T follicular helper cell (primary cell): ENCODE results near the gene GBX1.
A peak's percentile ranks its signal among the peaks of the same experiment; 100 is the strongest.

Experiments
- DNase-seq: peaks from one replicate; pipeline ENCODE4 v3.0.0-alpha.2; 2020; ENCODE audit warnings: low read depth

GBX1 gene

DNA sequence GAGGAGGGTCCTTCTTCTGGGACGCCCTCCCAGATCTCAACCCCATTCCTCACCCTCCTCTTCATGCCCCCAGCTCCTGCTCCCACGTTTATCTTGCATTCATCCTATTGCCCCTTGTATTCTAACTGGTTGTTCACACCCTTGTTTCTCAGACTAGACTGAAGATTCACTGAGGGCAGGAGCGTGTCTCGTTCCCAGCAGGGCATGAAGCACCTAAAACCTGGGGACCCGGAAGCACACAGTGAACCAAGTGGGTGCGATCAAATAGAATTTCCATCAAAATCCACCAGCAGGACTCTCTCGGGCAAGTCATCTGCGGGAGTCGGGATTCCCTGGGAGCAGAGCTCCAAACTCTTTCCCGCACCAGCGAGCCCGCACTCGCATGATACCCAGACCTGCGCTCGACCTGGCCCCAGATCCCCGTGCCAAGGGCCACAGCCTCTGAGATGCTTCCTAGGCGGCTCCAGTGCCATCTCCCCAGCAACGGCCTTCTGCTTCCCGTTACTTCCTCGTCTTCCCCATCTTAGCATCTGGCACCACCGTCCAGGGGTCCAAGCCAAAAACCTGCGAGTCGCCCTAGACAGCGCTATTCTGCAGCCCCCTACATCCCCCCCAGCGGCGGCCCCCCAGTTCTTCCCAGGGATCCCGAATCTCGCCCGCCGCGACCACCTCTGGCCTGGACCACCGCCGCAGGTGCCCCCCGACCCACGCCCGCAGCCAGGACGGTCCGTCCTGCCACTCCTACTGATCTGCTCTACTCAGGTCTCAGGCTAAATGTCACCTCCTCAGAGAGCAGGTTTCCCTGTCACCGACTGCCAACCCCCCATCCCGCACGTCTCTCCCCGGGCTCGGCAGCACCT is 6.1 kb upstream of the GBX1 start:
- no peak for DNase-seq

DNA sequence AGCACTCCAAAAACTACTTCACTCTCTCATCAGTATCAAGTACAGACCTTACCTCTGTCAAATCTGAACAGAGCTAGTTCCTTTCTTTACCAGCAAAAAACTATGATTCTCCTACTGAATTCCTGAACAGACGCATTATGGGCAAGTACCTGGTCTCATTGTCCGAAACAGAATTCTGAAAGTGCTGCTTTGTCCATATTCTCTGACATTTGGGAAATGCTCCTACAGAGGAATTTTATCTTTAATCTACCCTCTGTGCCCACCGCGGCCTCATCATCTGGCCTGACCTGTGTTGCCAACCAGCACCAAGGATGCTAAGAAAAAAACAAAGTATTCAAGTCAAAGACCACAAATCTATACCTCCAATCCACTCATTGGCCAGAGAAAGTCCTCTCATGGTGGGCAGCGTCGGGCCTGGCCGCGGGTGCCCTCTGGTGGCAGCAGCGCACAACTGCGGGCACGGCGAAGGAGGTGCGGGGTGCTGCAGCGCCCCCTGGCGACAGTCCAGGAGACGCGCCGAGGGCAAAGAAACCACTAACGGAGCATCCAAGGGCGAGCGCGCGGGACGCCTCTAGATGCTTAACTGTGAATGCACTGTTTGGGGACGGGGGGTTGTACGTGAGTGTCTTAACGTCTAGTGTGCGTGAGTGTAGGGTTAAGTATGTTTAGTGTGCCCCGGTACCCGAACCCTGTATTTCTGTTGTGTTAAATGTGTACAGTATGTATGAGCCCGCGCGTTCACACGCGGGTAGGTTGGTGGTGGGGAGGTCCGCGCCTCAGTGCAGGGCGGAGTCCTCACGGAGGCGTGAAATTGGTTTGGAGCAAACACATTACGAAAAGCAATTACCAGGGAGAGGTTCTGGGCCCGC is 5.0 kb upstream of the GBX1 start:
- peak; percentile 63 for DNase-seq

DNA sequence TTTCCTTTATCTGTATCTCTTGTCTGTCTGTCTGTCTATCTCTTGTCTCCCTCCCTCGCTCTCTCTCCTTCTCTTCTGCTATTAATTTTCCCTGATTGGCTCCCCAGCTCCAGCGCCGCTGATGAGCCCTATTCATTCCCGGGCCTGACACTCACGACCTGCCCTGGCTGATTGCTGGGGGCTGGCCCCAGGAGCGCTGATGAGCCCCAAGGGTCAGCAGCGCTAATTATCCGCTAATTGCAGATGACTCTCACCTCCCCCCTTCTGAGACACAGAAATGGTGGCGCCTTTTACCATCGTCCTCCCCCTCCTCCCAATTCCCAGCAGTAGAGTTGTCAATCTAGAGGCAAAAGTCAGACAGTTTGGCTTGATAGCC is 1.3 kb upstream of the GBX1 start:
- no peak for DNase-seq

DNA sequence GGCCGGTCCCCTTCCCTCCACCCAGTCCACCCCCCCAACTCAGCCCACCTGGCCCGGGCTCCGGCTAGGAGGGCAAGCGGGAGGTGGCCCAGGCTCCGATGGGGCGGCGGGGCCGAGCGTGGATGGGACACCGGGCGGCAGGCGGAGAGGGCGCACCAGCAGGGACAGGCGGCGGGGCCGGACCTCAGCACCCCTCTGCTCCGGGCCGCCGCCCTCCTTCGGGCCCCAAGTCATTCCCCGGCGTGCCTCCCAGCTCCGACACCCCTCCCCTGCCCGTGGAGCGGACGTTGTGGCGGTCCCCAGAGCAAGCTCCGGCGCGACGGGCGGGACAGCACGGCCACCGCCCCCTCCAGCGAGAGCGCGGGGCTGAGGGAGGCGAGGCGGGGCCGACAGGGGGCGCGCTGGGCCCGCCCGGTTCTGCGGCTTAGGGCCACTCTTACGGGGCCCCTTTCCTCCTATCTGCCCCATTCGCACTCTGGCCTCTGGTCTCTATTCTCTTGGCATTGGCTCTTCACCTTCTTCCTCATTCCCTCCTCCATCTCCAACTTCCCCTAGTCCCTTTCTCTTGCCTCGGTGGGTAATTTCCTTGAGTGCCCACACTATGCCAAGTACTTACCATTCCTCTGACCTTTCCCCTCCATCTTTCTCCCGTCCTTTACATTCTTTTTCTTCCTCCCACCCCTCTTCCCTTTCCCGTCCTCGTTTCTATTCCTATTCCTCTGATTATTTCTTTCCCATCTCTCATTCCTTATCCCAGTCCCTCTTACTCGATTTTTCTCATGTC is 701 bp upstream of the GBX1 start:
- peak; percentile 35 for DNase-seq

DNA sequence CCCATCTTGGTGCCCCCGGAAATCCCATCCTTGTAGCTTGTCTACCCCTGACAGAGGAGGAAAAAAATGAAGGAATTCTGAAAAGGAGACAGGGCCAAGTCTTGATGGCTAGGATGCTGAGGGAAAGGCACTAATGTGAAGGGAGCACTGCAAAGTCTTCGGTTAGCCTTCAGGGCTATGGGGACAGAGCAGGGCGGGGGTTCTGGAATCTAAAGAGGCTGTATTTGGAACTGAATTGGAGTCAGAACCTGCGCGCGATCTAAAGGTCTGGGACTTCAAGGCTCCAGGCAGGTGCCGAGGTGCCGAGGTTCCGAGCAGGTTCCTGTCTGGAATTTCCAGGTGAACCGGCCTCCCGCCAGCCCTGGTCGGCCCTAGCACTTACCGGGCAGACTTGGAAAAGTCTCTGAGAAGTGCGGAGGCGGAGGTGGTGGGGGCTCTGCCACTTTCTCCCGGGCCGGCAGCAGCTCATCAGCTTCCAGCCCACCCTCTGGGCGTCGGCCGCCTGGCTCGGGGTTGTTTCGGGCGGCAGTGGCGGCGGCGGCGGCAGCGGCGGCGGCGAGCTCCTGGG is 781 bp downstream of the GBX1 start:
- DNase-seq: no peak

DNA sequence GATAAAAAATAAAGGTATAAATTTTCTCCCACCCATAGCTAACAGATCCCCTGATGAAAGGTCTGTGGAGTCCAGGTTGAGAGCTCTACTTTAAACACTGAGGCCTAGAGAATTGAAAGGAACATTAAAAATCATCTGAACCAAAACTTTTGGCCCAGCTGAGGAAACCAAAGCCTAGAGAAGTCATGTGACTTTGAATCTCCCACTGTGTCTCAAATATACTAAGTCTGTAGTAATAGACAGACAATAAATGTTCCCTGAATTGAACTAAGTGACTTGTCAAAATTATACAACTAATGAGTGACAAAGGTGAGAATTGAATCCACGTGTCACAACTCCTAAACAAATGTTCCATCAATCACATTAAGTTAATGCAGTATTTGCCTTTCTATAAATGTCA is 5.7 kb downstream of the GBX1 start:
- DNase-seq: no peak

DNA sequence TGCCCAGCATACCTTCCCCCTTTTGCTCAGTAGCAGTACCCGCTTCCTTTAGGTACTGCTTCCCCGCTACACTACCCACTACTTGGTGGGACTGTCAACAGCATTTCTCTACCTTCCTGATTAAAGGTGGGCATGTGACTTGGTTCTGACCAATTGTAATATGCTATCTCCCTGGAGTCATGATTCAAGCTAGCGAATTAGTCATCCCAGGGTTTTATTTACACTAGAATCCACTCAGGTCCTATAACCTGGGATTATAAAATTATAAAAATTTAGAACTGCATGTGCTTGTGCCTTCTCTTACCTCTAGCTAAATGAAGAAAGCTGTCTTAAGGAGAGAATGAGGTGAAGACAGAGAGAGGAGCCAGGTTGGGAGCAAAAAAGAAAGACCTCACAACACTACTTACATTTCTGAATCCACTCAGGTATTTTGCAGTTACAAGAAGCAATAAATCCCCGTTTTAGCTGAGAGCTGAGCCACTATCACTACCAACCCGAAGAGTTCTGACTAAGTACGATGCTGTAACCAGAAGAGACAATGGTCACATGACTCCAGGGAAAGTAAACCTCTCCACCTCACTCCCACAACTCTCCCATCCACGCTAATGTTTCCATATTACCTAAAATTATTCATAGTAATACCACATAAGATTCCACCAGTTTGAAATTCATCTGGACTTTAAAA is 9.7 kb downstream of the GBX1 start:
- no peak for DNase-seq

DNA sequence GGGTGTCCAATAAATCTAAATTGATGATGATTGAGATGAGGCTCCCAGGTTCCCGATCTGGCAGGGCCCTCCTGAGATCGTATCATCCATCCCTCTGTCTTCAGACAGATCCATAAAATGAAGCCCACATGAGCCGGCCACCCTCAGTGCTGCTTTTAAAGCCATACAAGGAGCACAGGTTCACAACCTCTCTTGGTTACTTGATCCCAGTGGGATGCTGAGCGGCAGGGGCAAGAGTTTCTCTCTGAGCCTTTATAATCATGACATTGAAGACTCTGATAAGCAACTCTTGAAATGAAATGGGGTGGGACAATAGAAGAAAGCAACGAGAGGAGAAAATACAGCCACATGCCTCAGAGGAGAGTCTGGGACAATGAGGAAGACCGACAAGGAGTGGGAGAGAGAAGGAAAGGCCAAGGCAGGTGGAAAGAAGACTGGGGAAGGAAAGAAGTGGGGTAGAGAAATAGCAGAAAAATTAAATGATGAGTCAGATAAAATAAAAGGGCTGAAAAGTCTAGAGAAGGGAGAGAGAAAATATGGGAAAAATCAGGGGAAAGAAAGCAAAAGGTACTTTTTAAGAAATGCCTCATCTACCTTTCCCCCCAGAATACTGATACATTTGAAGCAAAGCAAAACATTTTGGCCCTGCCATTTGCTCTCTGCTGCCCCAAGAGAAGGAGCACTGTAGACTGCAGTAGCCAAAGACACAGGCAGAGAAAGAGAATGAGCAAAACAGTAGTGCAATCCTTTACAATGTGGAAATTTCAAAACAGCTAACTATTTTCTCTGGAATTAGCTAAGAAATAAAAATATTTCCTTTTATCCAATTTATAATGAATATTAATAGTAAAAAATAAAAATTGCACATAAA is 14.6 kb downstream of the GBX1 start:
- DNase-seq: no peak

DNA sequence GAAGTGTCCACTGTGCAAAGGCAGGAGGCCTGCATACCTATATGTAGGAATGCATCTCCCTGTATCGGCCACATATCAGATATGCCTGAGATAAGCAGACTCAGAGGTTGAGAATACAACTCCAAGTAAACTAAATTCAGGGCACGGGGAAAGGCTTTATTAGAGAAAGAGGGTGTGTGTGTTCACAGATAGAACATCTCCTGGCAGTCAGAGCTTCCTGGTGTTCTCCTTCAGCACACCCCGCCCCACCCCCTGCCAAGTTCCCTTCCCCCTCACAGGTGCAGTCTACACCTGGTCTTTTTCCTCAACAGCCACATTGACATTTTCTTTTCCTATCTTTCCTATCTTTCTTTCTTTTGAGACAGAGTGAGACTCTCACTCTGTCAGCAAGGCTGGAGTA is 17.1 kb downstream of the GBX1 start:
- DNase-seq: no peak

DNA sequence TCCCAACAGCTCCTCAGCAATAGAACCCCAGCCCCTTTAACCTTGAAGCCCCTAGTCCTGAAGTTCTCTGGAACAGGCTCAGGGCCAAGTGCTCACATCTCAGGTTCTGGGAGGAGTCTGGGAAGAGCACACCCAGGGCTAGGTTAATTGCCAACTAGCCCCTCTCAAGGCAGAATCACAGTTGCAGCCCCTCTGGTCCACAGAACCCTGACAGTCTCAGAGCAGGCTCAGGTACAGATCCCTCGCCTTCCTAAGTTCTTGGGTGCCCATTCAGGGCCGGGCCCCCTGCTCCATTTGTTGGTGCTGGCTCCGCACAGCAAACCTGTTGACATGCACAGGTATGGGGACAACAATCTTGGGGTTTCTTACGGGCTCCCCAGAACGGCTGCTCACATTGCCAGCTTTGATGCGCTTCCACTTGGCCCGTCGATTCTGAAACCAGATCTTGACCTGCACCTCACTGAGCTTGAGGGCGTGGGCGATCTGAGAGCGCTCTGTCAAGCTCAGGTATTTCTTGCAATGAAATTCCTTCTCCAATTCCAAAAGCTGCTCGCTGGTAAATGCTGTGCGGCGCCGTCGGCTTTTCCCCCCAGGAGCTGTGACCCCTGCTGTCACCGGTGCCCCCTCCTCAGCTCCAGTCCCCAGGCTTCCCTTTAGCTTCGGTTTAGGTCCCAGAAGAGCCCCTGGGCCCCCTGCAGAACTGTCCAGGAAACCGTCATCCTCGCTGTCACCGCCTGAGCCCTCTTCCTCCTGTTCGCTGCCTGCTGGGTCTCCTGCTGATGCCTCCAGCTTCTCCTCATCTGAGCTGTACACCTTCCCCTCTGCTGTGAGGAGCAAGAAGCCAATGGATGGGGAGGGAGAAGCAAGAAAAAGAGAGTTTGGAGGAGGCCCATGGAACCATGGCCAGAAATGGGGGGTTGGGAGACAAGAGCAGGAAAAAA is 18.9 kb downstream of the GBX1 start:
- no peak for DNase-seq

DNA sequence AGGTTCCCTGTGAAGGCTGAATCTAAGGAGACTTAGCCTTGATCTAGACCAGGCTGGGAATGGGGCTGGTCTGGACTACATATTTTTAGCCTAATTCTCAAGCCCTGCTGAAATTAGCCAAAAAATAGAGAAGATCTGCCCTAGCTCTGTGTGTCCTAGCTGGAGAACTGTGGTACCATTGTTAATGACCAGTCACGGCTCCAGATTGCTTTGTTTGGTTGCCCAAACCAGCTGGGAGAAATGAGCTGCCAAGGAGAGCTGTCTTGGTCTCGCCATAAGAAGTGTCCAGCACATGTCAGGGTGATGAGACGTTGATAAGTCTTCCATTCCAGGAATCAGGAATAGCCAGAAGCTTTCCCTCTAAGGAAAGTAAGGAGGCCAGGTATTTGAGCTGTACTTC is 20.7 kb downstream of the GBX1 start:
- DNase-seq: no peak

DNA sequence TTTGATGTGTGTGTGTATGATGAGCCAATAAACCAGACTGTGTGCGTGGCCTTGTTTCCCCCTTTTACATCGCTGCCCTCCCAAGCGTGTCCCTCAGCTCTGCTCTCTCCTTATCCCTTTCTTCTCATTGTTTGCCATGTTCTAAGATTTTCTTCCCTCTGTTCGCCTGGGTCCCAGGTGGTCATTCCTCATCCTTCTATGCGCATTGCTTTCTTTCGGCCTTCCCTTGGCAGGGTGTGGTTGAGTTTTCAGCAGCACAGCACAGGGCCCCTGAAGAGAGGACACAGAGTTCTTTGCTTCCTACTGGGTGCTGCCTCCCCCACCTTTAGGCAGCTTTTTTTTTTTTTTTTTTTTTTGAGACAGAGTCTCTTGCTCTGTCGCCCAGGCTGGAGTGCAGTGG is 23.1 kb downstream of the GBX1 start:
- no peak for DNase-seq

DNA sequence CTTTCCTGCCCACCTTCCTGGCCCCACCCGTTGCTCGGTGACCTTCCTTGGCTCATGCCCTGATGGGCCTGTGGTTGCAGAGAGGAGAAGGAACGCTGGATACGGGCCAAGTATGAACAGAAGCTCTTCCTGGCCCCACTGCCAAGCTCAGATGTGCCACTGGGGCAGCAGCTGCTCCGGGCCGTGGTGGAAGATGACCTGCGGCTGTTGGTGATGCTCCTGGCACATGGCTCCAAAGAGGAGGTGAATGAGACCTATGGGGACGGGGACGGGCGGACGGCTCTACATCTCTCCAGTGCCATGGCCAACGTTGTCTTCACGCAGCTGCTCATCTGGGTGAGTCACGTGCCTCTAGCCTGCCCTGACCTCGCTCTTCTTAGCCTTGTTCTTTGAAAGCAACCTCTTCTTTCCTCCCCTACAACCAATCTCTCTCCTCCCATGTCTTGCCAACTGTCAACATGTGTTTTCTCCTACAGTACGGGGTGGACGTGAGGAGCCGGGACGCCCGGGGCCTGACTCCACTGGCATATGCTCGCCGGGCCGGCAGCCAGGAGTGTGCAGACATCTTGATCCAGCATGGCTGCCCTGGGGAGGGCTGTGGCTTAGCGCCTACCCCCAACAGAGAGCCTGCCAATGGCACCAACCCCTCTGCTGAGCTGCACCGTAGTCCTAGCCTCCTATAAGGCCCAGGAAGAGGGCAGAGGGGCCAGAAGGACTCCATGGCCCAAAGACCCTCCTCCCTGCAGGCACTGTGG is 24.1 kb downstream of the GBX1 start:
- DNase-seq: no peak

DNA sequence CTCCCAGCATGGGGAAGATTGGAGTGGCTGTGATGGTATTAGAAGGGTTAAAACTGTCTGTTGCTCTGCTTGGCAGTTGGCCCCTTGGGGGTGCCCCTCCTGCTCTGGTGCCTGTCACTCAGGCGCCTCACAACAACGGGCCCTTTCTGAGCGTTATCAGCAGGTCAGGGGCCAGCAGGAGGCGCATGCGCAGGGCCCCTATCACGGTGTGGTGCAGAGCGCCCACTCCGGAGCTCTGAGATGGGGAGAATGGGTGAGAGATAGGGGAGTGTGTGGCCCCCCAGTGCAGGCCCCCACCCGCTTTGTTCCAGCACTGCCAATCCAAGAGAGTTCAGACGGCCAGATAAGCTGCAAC is 24.8 kb downstream of the GBX1 start:
- DNase-seq: no peak

DNA sequence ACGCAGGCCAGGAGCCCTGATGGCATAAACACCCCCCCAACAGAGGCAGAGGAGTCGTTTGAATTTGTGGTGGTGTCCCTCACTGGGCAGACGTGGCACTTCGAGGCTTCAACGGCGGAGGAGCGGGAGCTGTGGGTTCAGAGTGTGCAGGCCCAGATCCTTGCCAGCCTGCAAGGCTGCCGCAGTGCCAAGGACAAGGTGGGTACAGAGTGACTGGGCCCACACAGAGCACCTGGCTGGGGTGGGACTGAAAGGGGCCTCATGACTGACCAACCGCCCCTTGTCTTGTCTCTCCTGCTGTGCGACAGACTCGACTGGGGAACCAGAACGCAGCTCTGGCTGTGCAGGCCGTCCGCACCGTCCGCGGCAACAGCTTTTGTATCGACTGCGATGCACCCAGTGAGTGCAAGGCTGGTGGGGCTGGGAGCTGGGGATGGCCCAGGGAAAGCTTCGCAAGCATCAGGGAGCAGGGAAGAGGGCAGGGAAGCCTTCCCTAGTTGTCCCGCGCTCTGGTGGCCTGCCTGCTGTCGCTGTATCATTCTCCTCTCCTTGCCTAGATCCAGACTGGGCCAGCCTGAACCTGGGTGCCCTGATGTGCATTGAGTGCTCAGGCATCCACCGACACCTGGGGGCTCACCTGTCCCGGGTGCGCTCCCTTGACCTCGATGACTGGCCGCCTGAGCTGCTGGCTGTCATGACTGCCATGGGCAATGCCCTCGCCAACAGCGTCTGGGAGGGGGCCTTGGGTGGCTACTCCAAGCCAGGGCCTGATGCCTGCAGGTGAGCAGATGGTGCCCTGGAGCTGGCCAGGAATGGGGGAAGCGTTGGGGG is 25.4 kb downstream of the GBX1 start:
- no peak for DNase-seq

DNA sequence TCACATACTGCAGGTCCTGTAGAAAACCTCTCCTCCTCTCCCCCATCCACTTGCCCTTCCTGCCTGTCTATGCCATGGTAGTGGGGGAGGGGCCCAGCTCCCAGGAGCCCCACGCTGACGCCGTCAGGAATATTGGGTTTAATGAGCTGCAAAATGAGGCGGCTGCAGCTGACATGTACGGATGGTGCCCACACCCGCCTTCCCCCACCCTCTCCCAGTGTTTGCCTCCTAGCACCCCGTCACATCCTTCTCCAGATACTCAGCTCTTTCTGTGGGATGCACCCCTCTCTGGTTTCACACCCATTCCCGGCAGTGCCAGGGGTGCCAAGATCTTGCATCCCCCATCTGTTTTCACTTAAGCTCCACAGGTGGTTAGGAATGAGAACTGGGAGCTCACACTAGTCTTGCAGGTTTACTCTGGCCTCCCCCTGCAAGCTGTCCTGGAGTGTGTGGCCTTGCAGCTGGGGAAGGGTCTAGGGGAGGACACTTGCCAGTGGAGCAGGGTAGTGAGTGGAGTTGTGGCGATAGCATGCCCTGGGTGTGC is 26.1 kb downstream of the GBX1 start:
- DNase-seq: no peak

DNA sequence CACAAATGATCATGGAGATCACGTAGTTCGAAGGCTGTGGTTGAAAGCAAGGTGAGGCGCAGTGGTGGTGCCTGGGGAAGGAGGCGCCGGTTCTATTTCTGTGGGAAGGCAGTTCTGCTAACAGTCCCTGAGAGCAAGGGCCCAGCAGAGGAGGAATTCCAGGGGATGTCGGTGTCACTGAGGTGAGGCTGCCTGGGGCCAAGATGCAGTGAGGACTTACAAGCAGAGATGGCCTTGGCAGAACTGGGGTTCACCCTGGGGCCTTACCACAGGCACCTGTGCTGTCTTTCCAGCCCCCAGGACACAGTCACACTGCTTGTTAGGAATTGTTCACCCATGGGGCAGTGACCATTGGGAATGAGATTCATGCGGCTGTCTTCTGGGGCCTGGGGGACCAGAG is 26.7 kb downstream of the GBX1 start:
- no peak for DNase-seq

DNA sequence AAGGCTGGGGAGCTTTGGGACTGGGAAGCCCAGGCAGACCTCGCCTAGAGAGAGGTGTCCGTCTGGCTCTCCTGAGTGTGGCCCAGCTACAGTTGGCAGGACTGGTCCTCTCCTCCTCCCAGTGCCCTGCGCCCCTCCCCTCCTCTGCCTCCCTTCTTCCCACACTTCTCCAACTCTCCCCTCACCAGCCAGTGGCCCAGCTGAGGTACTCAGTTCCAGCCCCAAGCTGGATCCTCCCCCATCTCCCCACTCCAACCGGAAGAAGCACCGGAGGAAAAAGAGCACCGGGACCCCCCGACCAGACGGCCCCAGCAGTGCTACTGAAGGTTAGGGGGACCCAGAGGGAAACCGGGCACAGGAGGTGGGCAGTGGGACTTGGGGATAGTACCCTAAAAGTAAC is 27.7 kb downstream of the GBX1 start:
- no peak for DNase-seq
